ENCODE measurements around the gene NRIP2.
A peak's percentile ranks its signal among the peaks of the same experiment; 100 is the strongest.

- TF ChIP-seq CTCF (IDR thresholded peaks at IDR 0.05): peak in 1 of 6 experiments; percentile 1
- TF ChIP-seq POLR2A (IDR thresholded peaks at IDR 0.05): peak; percentile 92 to 93
Observed at GRCh38 chr12:2812290-2813213, 22.3 kb downstream of the NRIP2 start, which contains the start of gene ITFG2.

Data from Peyer's patch (tissue), 4 donors.